Lung (tissue), 12 donors: ENCODE measurements around the gene SYT3. TPM values are rescaled to one million over a fixed set of nuclear protein-coding genes. Genes with fewer than 3 reads are reported as not detected.

ENCODE experiments used
- ATAC-seq: fragments of 200-7000 bp; cut with Tn5 transposase; one replicate; pipeline ENCODE4 v1.9.1; 2020; ENCODE audit warnings: moderate number of reproducible peaks; ENCODE audit not compliant: insufficient read depth, low FRiP score
- DNase-seq, 3 donors: peaks; one replicate each; pipeline ENCODE4 v3.0.0-alpha.2; 2013 to 2017
- H3K27ac ChIP-seq, 2 donors: one replicate each; pipeline ENCODE4 v1.5.1; 2013; ENCODE audit warnings: mild to moderate bottlenecking in 2 of 2, moderate library complexity in 2 of 2, control low read depth in 1 of 2, inconsistent platforms in 1 of 2, low read depth in 1 of 2, low read length in 1 of 2
- H3K27me3 ChIP-seq, 3 donors: one replicate each; pipeline ENCODE4 v1.5.1; 2013; ENCODE audit warnings: low read length in 2 of 3; ENCODE audit not compliant: control insufficient read depth in 3 of 3, insufficient read depth in 3 of 3
- H3K36me3 ChIP-seq, 4 donors: one replicate each; pipeline ENCODE4 v1.5.1; 2013; ENCODE audit warnings: low read length in 4 of 4, mild to moderate bottlenecking in 1 of 4, moderate library complexity in 1 of 4; ENCODE audit not compliant: control insufficient read depth in 4 of 4, insufficient read depth in 4 of 4
- H3K4me1 ChIP-seq, 5 donors: one replicate each; pipeline ENCODE4 v1.5.1; 2013; ENCODE audit warnings: low read length in 5 of 5, mild to moderate bottlenecking in 2 of 5, moderate library complexity in 1 of 5; ENCODE audit not compliant: control insufficient read depth in 5 of 5, insufficient read depth in 5 of 5
- H3K4me3 ChIP-seq: one replicate; pipeline ENCODE4 v1.5.1; 2013; ENCODE audit warnings: mild to moderate bottlenecking, control low read depth, moderate library complexity
- H3K9ac ChIP-seq, 2 donors: one replicate each; pipeline ENCODE4 v1.5.1; 2013; ENCODE audit warnings: low read length in 2 of 2, control low read depth in 1 of 2; ENCODE audit not compliant: insufficient read depth in 1 of 2
- H3K9me3 ChIP-seq, 4 donors: one replicate each; pipeline ENCODE4 v1.5.1; 2013; ENCODE audit warnings: low read length in 3 of 4, mild to moderate bottlenecking in 1 of 4, moderate library complexity in 1 of 4; ENCODE audit not compliant: control insufficient read depth in 4 of 4, insufficient read depth in 3 of 4
- CTCF ChIP-seq: IDR thresholded peaks from 2 replicates; pipeline ENCODE4 v1.5.1; 2012; ENCODE audit warnings: mild to moderate bottlenecking; ENCODE audit errors: control extremely low read depth, extremely low read depth
- WGBS, 2 donors: extraction: QIAGEN DNeasy Blood & Tissue Kit; methylation state at CpG; one replicate each; pipeline ENCODE4 v1.1.7; 2013; 5-methylcytosine and 5-hydroxymethylcytosine counted together
- polyA plus RNA-seq, 2 donors: library from polyadenylated mRNA; stranded (reverse); fragments of 200-250 nt; gene quantifications; one replicate each; pipeline ENCODE4 v1.2.1, GENCODE V29; 2013
- total RNA-seq, 2 donors: library from RNA; depleted of rRNA in 1 of 2; stranded (reverse); fragments of >200 nt in 1 of 2; gene quantifications; one replicate each; pipeline ENCODE4 v1.2.1, GENCODE V29; 2014 to 2021
- donor health status: control.
- donor health status: control.
- donor health status: Bipolar disorder and iron deficiency.
- donor health status: healthy.
- donor health status: DM: yes; HTN: yes; CAD: no.

SYT3 gene
- total and polyA plus RNA-seq, 4 donors, result 0.23 to 1.5 (median 0.70) TPM

GRCh38 chr19:50667759-50668231 is 28.1 kb upstream of the SYT3 start:
- ATAC-seq (no peak), DNase-seq (no peak)
- Histone ChIP-seq H3K36me3 (no peaks in the 10 kb centered on the region), H3K4me1 (peaks cover 0 to 5% (median 0%) of the 10 kb centered on the region in 5 donors), H3K9me3 (peaks cover 0 to 4% (median 0%) of the 10 kb centered on the region in 4 donors), H3K9ac (no peak overlapping the region), H3K27ac (no peak overlapping the region), H3K4me3 (no peak overlapping the region), H3K27me3 (peaks cover 20 to 46% (median 31%) of the 10 kb centered on the region in 3 donors)
- WGBS, 2 donors, result 3 to 4% methylated on average over 34 to 58 of the region's 58 CpGs
- TF ChIP-seq CTCF, result no peak

GRCh38 chr19:50667177-50667758 is 27.6 kb upstream of the SYT3 start:
- Histone ChIP-seq H3K9ac (no peak overlapping the region), H3K36me3 (no peaks in the 10 kb centered on the region), H3K27ac (no peak overlapping the region), H3K4me3 (no peak overlapping the region), H3K4me1 (peaks cover 0 to 5% (median 0%) of the 10 kb centered on the region in 5 donors), H3K9me3 (peaks cover 0 to 4% (median 0%) of the 10 kb centered on the region in 4 donors), H3K27me3 (peaks cover 20 to 43% (median 31%) of the 10 kb centered on the region in 3 donors)
- DNase-seq (no peak), ATAC-seq (no peak)
- 5 to 6% methylated on average over 43 to 56 of the region's 56 CpGs for WGBS, 2 donors
- TF ChIP-seq CTCF, result no peak

GRCh38 chr19:50666346-50667176 is 26.9 kb upstream of the SYT3 start:
- Histone ChIP-seq H3K9ac (no peak overlapping the region), H3K4me1 (peaks cover 0 to 5% (median 0%) of the 10 kb centered on the region in 5 donors), H3K9me3 (peaks cover 0 to 4% (median 0%) of the 10 kb centered on the region in 4 donors), H3K36me3 (no peaks in the 10 kb centered on the region), H3K4me3 (no peak overlapping the region), H3K27ac (no peak overlapping the region), H3K27me3 (peaks cover 21 to 43% (median 33%) of the 10 kb centered on the region in 3 donors)
- DNase-seq (no peak), ATAC-seq (no peak)
- TF ChIP-seq CTCF, result no peak
- WGBS, 2 donors, result 18 to 19% methylated on average over 47 of the region's 47 CpGs
